ENCODE data around the gene TEAD2. TPM values are rescaled to one million over a fixed set of nuclear protein-coding genes. Genes with fewer than 3 reads are reported as not detected.

TEAD2 gene
- total and polyA plus RNA-seq, 9 of the 15 experiments (the other 6 are each of a cell fraction or from before 2014, with no cell fraction given): 1.6 to 27.0 (median 13.9) TPM

GRCh38 chr19:49362048-49362928, at the start of gene TEAD2 (continued):
- TF ChIP-seq ZNF277 (CRISPR knock-in tag; IDR thresholded peaks at IDR 0.05; ENCODE audit: borderline replicate concordance): no peak
- no peak for TF ChIP-seq TAF9B (IDR thresholded peaks at IDR 0.05; ENCODE audit: partially characterized antibody)
- no peak for TF ChIP-seq ZNF589 (CRISPR knock-in tag; IDR thresholded peaks at IDR 0.05; ENCODE audit: low read depth)
- TF ChIP-seq, protein P1, sequence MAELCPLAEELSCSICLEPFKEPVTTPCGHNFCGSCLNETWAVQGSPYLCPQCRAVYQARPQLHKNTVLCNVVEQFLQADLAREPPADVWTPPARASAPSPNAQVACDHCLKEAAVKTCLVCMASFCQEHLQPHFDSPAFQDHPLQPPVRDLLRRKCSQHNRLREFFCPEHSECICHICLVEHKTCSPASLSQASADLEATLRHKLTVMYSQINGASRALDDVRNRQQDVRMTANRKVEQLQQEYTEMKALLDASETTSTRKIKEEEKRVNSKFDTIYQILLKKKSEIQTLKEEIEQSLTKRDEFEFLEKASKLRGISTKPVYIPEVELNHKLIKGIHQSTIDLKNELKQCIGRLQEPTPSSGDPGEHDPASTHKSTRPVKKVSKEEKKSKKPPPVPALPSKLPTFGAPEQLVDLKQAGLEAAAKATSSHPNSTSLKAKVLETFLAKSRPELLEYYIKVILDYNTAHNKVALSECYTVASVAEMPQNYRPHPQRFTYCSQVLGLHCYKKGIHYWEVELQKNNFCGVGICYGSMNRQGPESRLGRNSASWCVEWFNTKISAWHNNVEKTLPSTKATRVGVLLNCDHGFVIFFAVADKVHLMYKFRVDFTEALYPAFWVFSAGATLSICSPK (IDR thresholded peaks at IDR 0.05; ENCODE audit: borderline replicate concordance): no peak
- TF ChIP-seq E4F1 (CRISPR knock-in tag; IDR thresholded peaks at IDR 0.05; ENCODE audit: borderline replicate concordance): no peak
- TF ChIP-seq CHD7 (IDR thresholded peaks at IDR 0.05; ENCODE audit: low read depth, low read length): no peak
- TF ChIP-seq KLF13 (tag; IDR thresholded peaks at IDR 0.05; ENCODE audit: borderline replicate concordance, low read depth): no peak
- no peak for TF ChIP-seq ZNF431 (CRISPR knock-in tag; IDR thresholded peaks at IDR 0.05)

Measured in K562 (cell line).